Keratinocyte (primary cell): Measurements from ENCODE around the gene DDR2.

Source experiments
- EZH2 ChIP-seq: IDR thresholded peaks from one replicate; pipeline ENCODE4 v1.6.1; 2012; ENCODE audit warnings: inconsistent platforms, mild to moderate bottlenecking, low read length, moderate library complexity
- TF ChIP-seq, protein P1 (sequence below), 3 experiments: IDR thresholded peaks in 1 of 3; conservative IDR thresholded peaks in 1 of 3; optimal IDR thresholded peaks in 1 of 3; 2 replicates in 2 of 3; 3 replicates in 1 of 3; pipeline versions ENCODE3 to v1.5.1; 2011; ENCODE audit warnings: low read length in 3 of 3, mild to moderate bottlenecking in 3 of 3, moderate library complexity in 2 of 3, control low read depth in 1 of 3, inconsistent platforms in 1 of 3; ENCODE audit not compliant: insufficient read depth in 2 of 3; ENCODE audit errors: extremely low read depth in 1 of 3

DNA sequence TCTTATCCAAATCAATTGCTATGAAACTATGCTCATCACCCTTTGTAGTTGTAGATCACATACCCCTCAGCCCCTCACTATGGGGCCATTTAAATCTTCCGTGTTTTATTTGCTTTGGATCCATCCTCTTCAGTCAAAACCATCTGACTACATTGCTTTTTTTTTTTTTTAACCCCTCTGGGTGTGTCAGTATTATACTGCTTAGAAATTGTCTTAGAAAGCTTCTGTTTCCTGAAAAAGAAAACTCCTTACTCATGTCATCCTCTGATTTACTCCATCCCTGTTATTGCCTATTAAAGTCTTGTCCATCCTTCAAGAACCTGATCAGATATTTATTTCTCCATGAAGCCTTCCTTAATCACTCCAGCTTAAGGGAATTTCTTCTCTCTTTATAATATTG lies 84.3 kb downstream of the DDR2 start:
- TF ChIP-seq, protein P1, sequence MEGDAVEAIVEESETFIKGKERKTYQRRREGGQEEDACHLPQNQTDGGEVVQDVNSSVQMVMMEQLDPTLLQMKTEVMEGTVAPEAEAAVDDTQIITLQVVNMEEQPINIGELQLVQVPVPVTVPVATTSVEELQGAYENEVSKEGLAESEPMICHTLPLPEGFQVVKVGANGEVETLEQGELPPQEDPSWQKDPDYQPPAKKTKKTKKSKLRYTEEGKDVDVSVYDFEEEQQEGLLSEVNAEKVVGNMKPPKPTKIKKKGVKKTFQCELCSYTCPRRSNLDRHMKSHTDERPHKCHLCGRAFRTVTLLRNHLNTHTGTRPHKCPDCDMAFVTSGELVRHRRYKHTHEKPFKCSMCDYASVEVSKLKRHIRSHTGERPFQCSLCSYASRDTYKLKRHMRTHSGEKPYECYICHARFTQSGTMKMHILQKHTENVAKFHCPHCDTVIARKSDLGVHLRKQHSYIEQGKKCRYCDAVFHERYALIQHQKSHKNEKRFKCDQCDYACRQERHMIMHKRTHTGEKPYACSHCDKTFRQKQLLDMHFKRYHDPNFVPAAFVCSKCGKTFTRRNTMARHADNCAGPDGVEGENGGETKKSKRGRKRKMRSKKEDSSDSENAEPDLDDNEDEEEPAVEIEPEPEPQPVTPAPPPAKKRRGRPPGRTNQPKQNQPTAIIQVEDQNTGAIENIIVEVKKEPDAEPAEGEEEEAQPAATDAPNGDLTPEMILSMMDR (optimal IDR thresholded peaks at IDR 0.05 in 1 of 3, IDR thresholded peaks at IDR 0.05 in 1 of 3, conservative IDR thresholded peaks at IDR 0.05 in 1 of 3; ENCODE audit: extremely low read depth in 1 of 3, insufficient read depth in 2 of 3, low read length in 3 of 3): no peak
- no peak for TF ChIP-seq EZH2
